HG02973 (cell line): ENCODE results near the gene P4HB.
"Not testable (repeated sequence)": the region's sequence is repeated elsewhere in the genome, so short reads cannot be mapped to it uniquely, and the experiment has no call there.

Source experiments
- ATAC-seq: cut with Tn5 transposase; IDR thresholded peaks from one replicate; pipeline ENCODE4 v1.9.1; 2021; ENCODE audit warnings: moderate library complexity; ENCODE audit not compliant: unreplicated experiment

The P4HB gene

DNA sequence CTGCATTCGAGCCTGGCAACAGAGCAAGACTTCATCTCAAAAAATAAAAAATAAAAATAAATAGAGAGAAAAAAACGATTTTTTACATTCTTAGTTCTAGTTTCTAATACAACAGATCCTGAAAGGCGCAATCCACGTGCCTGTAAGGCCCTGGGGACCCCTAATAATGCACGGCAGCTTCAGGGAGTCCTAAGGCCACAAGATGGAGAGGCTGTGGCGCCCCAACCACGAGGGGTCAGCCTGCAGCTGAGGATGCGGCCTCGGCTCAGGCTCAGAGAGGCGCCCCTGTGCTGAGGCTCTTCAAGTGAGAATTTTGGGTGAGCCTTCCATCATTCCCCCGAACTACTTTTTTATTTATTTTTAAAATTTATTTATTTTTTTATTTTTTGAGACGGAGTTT is 10.9 kb downstream of the P4HB start:
- ATAC-seq = no peak

DNA sequence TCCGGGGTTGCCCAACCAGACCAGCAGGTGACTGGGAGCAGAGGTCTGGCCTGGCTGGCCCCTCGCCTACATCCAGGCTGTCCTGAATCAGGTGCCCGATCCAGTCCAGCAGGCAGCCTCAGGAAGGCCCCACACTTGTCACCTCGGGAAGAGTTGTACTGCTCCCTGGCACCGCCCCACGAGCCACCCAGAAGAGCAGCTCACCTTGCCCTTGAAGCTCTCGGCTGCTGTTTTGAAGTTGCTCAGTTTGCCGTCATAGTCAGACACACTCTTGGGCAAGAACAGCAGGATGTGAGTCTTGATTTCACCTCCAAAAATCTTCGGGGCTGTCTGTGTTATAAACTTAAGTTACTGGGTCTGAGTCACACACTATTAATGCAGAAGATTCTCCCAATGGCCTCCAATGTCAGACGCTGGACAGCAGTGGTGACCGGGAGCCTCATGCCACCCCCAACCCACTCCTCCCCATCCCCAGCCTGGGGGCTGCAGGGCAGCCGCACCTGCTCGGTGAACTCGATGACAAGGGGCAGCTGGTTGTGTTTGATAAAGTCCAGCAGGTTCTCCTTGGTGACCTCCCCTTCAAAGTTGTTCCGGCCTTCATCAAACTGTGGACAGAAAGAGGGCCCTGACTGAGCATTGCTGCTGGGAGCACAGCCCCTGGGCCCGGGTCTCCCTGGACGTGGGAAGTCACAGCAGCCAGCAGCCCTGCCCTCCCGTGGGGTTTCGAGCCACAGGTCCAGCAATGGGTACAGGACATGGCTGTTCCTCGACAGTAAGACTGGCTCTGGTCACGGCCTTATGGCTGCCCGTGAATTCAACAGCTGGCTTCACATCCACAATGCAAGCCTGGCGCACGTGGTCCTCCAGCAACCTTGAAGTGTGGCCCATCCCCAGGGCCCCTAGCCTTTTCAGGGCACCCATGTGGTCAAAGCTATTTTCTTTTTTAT is 13.3 kb downstream of the P4HB start:
- no peak for ATAC-seq

DNA sequence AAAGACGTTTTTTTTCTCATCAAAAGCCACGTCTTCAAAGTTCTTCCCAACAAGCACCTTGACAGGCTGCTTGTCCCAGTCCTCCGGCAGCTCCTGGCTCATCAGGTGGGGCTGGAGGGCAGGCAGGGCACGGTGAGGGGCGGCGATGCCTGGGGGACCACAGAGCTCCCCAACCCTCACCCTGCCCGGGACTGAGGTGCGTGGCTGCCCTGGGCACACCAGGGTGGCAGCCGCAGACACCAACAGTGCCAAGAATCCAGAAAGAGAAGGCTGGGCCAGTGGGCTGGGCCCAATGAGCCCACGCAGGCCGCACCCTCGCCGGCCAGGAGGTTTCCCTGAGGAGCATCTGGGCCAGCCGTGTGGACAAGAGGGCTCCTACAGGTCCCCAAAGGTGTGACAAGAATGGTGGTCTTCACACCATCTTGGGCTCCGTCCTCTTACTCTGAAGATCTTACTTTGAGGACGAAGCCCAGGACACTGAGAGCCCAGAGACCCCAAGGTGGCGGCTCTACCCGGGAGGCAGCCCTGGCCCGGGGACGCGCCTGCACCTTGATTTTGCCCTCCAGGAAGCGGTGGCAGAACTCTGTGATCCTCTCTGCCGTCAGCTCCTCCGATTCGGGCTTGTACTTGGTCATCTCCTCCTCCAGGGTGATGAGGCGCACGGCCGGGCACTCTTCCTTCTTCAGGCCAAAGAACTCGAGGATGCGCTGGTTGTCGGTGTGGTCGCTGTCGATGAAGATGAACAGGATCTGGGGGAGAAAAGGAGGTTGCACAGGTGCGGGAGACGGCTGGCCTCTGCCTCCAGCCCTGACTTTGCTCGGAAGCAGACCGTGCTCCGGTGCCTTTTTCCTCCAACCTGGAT is 14.2 kb downstream of the P4HB start:
- ATAC-seq = no peak

DNA sequence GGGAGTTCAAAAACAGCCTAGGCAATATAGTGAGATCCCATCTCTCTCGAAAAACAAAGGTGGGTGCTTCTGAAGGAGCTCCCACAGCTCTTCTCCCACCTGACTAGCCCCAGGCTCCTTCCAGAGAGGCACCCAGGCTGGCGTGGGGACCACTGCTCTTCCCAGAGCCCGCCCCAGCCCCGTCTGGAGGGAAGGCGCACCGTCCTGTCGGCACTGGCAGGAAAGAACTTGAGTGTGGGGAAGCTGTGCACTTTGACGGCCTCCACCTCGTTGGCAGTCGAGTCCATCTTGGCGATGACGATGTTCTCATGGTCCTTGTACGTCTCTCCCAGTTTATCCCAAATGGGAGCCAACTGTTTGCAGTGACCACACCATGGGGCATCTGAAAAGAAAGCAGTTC is 15.0 kb downstream of the P4HB start:
- ATAC-seq = no peak

DNA sequence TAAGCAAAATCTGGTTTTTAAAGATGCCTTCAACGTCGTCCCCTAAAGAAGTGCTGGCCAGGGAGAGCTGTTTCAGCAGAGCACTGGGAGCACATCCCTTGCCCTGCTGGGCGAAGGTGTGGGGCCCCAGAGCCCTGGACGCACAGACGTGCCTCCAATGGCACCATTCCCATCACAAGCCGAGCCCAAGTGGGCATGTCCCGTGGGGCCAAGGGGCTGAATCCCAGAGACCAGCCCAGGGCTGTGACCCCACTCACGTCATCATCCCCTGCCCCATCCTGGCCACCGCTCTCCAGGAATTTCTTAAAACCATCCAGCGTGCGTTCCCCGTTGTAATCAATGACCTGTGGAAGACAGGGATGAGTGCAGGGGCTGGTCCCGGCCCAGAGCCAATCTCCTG is 15.4 kb downstream of the P4HB start:
- ATAC-seq = no peak

DNA sequence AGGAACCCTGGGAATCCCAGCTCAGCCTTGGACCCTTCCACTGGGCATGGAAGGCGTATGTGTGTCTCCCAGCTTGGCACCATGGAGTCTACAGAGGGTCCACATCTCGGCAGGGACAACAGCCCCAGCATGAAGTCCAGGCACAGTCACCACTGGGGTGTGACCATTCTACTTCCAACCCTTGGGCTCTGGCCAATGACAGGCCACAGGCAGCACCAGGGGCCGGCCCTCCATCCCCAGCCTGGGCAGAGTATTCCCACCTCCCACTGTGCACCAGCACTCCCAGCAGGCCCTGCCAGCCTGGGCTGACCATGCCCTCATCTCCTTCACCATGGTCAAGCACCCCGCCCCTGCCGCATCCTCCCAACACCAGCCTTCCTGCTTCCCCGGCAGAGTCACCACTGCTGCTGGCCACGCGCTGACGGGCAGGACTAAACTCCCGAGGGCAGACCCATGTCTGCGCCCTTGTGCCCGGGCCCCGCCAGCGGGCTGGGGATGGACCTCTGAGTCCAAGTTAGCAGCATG is 15.9 kb downstream of the P4HB start:
- ATAC-seq = no peak

DNA sequence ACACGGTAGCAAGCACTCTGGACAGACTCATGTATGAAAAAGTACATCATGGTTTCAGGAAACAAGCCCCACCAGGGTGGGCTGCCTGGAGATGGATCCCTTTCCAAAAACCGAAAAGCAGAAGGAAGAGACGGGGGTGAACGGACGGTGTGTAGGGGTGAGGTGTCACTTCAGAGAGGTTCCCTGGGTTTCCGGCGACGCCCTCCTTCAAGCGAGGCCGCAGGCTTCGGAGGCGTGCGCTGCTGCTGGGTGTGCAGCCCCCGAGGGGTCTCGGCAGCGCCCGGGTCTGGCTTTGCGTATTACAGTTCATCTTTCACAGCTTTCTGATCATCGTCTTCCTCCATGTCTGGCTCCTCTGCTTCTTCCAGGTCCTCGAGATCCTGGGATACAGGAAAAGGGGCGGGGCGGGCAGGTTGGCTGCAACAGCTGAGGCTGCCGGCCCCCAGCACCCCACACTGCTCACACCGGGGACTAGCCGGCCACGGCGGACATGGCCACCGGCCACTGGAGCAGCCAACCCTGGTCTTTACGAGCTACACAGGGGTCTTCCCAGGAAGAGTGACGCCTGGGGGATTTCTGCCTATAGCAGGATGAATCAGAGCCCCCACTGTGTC is 16.5 kb downstream of the P4HB start:
- ATAC-seq = no peak

DNA sequence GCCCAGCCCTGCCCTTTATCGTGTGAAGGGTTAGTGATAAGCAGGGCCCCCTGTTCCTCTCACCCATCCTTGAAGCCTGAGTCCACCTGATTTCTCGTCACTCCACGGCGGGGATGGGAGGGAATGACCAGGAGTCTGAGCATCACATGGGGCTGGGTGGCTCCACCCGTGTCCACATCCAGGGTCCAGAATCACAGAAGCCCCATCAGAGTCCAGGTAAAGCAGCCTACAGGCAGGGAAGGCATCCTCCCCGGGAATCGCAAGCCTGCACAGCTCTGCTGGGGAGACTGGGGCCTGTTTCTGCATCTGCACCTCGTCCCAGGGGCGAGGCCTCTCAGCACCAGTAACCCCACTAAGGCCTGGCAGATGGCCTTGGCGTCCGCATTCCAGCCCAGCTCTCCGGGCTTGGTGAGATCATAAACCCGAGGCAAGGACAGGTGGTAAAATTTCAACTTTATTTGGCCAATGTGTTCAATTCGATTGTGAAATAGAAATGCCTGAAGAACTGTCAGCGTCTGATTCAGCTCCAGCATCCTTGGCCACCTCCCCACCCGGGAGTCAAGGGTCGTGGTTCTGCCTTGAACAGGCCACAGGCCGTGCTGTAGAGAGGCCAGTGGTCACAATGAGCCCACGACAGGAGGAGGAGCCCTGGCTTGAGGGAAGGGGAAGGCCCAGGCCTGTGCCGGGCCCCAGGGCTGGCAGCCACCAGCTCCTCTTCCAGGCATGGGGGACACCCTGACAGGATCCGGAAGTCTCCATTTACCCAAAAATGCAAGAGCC is 17.4 kb downstream of the P4HB start:
- ATAC-seq = no peak

DNA sequence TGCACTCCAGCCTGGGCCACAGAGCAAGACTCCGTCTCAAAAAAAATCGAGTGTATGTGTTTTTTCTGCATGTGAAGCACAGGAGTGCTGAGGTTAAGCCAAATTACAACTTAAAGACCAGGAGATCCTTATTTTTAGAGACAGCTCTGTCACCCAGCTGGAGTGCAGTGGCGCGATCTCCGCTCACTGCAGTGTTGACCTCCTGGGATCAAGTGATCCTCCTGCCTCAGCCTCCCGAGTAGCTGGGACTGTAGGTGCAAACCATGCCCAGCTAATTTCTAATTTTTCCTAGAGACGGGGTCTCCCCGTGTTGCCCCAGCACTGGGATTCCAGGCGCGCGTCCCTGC is 18.0 kb downstream of the P4HB start:
- ATAC-seq = no peak

DNA sequence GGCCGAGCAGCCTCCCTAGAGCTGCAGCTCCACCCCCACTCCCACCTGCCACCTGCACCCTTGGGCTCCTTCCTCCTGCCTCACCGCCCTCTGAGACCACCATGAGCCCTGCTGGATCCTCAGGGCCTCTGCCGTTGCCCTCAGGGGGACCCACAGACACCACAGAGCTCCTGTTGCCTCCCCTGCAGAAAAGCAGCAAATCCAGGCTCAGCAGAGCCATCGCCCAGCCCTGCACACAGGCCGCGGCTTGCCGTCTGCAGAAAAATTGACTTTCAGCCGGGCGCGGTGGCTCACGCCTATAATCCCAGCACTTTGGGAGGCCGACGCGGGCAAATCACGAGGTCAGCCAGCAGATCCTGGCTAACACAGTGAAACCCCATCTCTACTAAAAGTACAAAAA is 18.5 kb downstream of the P4HB start:
- no peak for ATAC-seq

DNA sequence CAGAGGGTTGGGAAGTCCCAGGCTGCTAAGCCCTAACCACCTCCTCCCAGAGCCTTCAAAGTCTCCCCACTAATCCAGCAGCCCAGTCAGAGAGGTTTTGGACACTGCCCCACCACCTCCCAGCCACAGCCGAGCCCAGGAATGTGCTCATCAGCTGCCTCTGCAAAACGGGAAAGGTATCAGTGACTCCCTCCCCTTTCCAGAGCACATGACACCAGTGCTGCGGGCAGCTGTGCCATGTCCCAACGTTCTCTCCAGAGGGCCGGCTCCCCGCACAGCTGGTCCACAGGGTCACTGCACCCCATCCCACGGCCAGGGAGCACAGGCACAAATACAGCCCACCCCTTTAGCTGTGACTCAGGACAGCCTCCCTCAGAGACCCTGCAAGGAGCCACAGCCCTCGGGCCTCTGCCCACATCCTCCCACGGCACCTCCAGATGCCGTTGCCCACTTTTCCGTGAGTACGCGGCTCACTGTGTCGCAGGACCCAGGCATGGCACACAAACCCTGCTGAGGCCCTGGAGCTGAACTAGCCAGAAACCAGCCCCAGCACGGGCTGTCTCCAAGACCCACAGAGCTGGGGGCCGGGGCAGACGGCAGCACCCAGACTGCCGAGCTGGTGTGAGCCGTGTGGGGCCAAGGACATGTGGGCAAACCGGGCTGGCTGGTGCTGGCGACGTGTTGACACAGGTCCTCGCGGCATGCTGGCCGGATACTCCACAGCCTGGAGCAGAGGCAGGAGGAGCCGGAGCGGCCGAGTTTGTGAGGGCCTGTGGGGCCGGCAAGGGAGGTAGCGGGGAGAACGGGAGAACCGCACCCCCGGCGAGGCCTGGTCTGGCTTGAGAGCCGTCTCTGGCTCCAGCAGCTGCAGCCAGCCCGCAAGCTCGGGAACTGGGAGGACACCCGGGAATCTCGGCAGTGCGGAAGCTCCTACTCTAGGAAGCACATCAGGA is 19.2 kb downstream of the P4HB start:
- ATAC-seq = no peak

DNA sequence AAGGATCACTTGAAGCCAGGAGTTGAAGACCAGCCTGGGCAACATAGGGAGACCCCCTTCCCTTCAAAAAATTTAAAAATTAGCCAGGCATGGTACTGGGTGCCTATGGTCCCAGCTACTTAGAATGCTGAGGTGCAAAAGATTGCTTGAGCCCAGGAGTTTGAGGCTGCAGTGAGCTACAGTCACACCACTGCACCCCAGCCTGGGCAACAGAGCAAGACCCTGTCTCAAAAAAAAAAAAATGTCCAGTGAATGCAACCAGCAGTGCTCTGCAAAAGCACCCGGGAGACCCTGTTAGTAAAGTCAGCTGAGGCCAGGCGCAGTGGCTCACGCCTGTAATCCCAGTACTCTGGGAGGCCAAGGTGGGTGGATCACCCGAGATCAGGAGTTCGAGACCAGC is 20.3 kb downstream of the P4HB start:
- ATAC-seq = not testable (repeated sequence)

DNA sequence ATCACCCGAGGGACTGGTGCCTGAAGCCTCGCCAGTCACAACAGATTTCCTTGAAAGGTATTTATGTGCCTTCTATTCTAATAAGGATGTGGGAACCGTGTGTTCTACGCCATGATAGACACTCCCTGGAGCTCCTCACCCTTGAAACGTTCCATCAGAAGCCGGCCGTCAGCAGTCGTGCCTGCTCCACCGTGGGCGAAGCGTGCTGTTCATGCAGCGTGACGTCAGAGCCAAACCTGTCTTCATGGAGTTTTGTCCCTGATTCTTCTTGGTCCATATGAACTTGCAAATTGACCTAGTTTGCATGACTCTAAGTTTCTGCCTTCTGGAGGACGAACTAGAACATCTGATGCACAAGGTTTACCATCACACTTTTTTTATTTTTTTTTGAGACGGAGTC is 21.0 kb downstream of the P4HB start:
- no peak for ATAC-seq

DNA sequence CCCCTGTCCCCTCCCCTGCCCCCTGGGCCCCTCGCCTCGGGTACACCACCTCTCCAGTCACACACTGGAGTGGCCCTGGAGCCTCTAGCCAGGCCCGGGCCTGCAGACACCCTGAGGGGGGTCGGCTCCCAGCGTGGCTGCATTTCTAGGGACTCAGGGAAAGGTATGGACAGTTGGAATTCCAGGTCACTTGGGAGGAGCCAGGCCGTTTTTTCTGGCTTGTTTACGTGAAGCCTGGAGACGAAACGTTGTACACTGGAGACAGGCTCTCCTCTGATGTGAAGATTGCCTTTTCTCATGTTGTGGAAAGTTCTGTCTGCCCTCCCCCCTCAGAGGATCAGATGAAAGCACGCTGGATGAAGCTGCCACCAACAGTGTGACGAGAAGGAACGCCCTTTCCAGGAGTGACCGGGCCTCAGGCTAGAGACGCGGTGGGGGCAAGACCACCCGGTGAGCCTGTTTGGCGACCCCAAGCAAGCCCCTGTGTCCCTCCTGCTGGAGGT is 21.5 kb downstream of the P4HB start:
- no peak for ATAC-seq

DNA sequence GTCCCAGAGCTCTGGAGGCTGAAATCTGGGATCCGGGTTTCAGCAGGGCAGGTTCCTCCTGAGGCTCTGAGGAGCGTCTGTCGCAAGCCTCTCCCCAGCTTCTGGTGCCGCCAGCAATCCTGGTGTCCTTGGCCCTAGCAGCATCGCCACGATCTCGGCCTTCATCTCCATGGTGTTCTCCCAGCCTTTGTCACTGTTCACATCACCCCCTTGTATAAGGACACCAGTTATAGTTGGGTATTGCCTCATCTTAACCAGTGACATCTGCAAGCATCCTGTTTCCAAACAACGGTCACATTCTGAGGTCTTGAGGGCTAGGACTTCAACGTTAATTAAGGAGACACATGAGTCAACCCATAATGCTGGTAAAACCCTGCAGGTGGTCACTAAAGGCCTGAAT is 22.7 kb downstream of the P4HB start:
- no peak for ATAC-seq

DNA sequence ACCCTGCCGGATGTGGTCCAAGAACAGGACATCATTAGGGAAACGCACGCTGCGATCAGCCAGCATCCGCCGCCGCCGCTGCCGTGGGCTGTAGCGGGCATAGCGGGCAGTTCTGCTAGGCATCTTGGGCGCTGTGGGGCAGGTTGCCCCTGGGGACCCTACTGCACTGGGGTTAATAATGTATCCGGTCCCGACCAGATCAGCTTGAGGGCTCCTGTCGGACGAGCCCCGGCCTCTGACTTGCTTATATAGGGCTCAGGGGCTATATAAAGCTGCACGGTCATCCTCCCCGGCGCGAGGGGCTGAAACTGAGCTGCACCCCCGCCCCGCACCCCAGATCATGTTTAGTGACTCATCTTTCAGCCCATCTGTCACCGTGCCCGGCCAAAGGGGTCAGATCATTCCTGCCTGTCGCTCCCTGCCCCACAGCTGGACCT is 25.5 kb downstream of the P4HB start, which contains the start of gene PPP1R27:
PPP1R27 (minus strand) TSS at position 220 of the 437 bp plus-strand sequence; CDS start at position 123, 97 bp downstream.
- no peak for ATAC-seq

DNA sequence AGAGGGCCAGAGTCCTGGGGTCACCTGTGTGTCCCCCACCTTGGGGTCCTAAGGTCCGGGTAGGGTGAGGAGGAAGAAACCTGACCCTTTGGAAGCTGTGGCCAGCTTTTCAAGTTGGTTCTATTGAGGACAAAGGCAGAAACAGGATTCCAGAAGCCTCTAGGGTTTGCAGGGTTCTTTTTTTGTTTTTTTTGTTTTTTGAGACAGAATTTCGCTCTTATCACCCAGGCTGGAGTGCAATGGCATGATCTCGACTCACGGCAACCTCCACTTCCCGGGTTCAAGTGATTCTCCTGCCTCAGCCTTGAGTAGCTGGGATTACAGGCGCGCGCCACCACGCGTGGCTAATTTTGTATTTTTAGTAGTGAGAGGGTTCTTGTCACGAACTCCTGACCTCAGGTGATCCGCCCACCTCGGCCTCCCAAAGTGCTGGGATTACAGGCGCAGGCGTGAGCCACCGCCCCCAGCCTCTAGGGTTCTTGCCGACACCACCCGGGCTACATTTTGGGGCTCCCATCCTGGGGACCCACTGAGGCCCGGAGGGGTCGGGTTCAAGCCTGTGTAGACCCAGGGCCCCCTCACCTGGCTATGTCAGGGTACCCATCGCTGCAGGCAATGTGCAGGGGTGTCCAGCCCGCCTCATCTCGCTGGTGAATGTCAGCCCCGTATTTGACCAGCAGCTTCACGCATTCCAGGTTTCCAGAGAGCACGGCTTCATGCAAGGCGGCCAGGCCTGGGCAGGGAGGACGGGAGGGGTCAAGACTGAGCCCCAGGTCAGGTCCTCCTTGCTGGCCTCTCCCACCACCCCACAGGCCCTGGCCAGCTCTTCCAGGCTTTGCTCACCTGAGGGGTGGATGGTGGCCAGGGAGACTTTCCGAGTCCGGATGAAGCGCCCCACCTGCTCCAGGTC is 26.2 kb downstream of the P4HB start:
- no peak for ATAC-seq
